H9 (cell line): Measurements from ENCODE around the gene RO60. TPM values are rescaled to one million over a fixed set of nuclear protein-coding genes. Genes with fewer than 3 reads are reported as not detected.

ENCODE experiments used
- DNase-seq: peaks from one replicate; pipeline ENCODE4 v3.0.0-alpha.2; 2017
- H2AFZ ChIP-seq: one replicate; pipeline ENCODE4 v1.6.1; 2013; ENCODE audit warnings: mild to moderate bottlenecking, low read length, control low read depth, moderate library complexity
- H2AK5ac ChIP-seq: 2 replicates; pipeline ENCODE4 v1.6.1; 2013; ENCODE audit warnings: low read length, control low read depth, mixed read lengths; ENCODE audit not compliant: insufficient read length
- H2BK120ac ChIP-seq: one replicate; pipeline ENCODE4 v1.6.1; 2013; ENCODE audit warnings: low read depth, mild to moderate bottlenecking, low read length, control low read depth, inconsistent platforms; ENCODE audit not compliant: poor library complexity, severe bottlenecking
- H2BK12ac ChIP-seq: 2 replicates; pipeline ENCODE4 v1.6.1; 2013; ENCODE audit warnings: low read length, control low read depth, mixed read lengths, low read depth; ENCODE audit not compliant: insufficient read length
- H2BK15ac ChIP-seq: 2 replicates; pipeline ENCODE4 v1.6.1; 2013; ENCODE audit warnings: low read depth, low read length, control low read depth
- H2BK20ac ChIP-seq: one replicate; pipeline ENCODE4 v1.6.1; 2013; ENCODE audit warnings: low read depth, mild to moderate bottlenecking, low read length, control low read depth, inconsistent platforms; ENCODE audit not compliant: poor library complexity, severe bottlenecking
- H2BK5ac ChIP-seq: 2 replicates; pipeline ENCODE4 v1.6.1; 2013; ENCODE audit warnings: low read length, control low read depth, mixed read lengths; ENCODE audit not compliant: insufficient read length
- H3K14ac ChIP-seq: 2 replicates; pipeline ENCODE4 v1.6.1; 2013; ENCODE audit warnings: low read length, control low read depth; ENCODE audit not compliant: insufficient read depth
- H3K18ac ChIP-seq: 2 replicates; pipeline ENCODE4 v1.6.1; 2013; ENCODE audit warnings: low read depth, mild to moderate bottlenecking, mixed read lengths, low read length, control low read depth; ENCODE audit not compliant: insufficient read length
- H3K23ac ChIP-seq: 2 replicates; pipeline ENCODE4 v1.6.1; 2013; ENCODE audit warnings: low read length, control low read depth, mixed read lengths, low read depth; ENCODE audit not compliant: insufficient read length
- H3K23me2 ChIP-seq: 2 replicates; pipeline ENCODE4 v1.6.1; 2013; ENCODE audit warnings: low read depth, mild to moderate bottlenecking, mixed read lengths, low read length, control low read depth; ENCODE audit not compliant: insufficient read length, poor library complexity, severe bottlenecking
- H3K27ac ChIP-seq: 2 replicates; pipeline ENCODE4 v1.5.1; 2013; ENCODE audit warnings: low read length, control low read depth, mixed read lengths, low read depth; ENCODE audit not compliant: insufficient read length
- H3K27me3 ChIP-seq: 2 replicates; pipeline ENCODE4 v1.6.1; 2013; ENCODE audit warnings: low read length, control low read depth, inconsistent platforms; ENCODE audit not compliant: insufficient read depth
- H3K4ac ChIP-seq: 2 replicates; pipeline ENCODE4 v1.6.1; 2013; ENCODE audit warnings: low read depth, mild to moderate bottlenecking, control low read depth, inconsistent platforms, low read length, moderate library complexity
- H3K4me1 ChIP-seq: 2 replicates; pipeline ENCODE4 v1.6.1; 2013; ENCODE audit warnings: low read length, control low read depth, inconsistent platforms; ENCODE audit not compliant: insufficient read depth
- H3K4me2 ChIP-seq: 2 replicates; pipeline ENCODE4 v1.6.1; 2013; ENCODE audit warnings: low read length, control low read depth, mixed read lengths; ENCODE audit not compliant: insufficient read length, insufficient read depth
- H3K56ac ChIP-seq: 2 replicates; pipeline ENCODE4 v1.6.1; 2013; ENCODE audit warnings: low read depth, mild to moderate bottlenecking, mixed read lengths, low read length, control low read depth; ENCODE audit not compliant: insufficient read length
- H3K79me1 ChIP-seq: 2 replicates; pipeline ENCODE4 v1.6.1; 2013; ENCODE audit warnings: low read depth, mild to moderate bottlenecking, moderate library complexity, low read length, control low read depth, inconsistent platforms; ENCODE audit not compliant: insufficient read depth, poor library complexity, severe bottlenecking
- H3K79me2 ChIP-seq: 2 replicates; pipeline ENCODE4 v1.6.1; 2013; ENCODE audit warnings: low read length, control low read depth, inconsistent platforms; ENCODE audit not compliant: insufficient read depth
- H3K9ac ChIP-seq: 2 replicates; pipeline ENCODE4 v1.6.1; 2013; ENCODE audit warnings: low read length, control low read depth, mixed read lengths; ENCODE audit not compliant: insufficient read length; ENCODE audit errors: extremely low read depth
- H3K9me3 ChIP-seq: one replicate; pipeline ENCODE4 v1.6.1; 2013; ENCODE audit warnings: low read depth, low read length, inconsistent platforms; ENCODE audit not compliant: control insufficient read depth
- H3T11ph ChIP-seq: one replicate; pipeline ENCODE4 v1.6.1; 2013; ENCODE audit warnings: mild to moderate bottlenecking, low read length, control low read depth, inconsistent platforms
- H4K20me1 ChIP-seq: one replicate; pipeline ENCODE4 v1.6.1; 2013; ENCODE audit not compliant: control insufficient read depth, insufficient read length, insufficient read depth
- H4K5ac ChIP-seq: 2 replicates; pipeline ENCODE4 v1.6.1; 2013; ENCODE audit warnings: low read depth, mild to moderate bottlenecking, mixed read lengths, low read length, control low read depth; ENCODE audit not compliant: insufficient read length
- H4K8ac ChIP-seq: replicated peaks from 2 replicates; pipeline ENCODE4 v1.6.1; 2013; ENCODE audit warnings: low read length, control low read depth, mixed read lengths, low read depth; ENCODE audit not compliant: insufficient read length
- H4K91ac ChIP-seq: 2 replicates; pipeline ENCODE4 v1.6.1; 2013; ENCODE audit warnings: low read depth, mild to moderate bottlenecking, moderate library complexity, mixed read lengths, low read length, control low read depth; ENCODE audit not compliant: insufficient read length
- H3K27ac Mint-ChIP-seq, 3 experiments: 2 replicates in 2 of 3; 3 replicates in 1 of 3; pipeline ENCODE4 v1.8.0; 2020 to 2021; ENCODE audit warnings: mixed read lengths in 3 of 3, mild to moderate bottlenecking in 1 of 3, moderate library complexity in 1 of 3
- H3K27me3 Mint-ChIP-seq: 2 replicates; pipeline ENCODE4 v1.8.0; 2021; ENCODE audit warnings: low read depth, mild to moderate bottlenecking, moderate library complexity, mixed read lengths
- H3K36me3 Mint-ChIP-seq, 3 experiments: 2 replicates in 2 of 3; 3 replicates in 1 of 3; pipeline ENCODE4 v1.8.0; 2020 to 2021; ENCODE audit warnings: low read depth in 3 of 3, mixed read lengths in 3 of 3; ENCODE audit not compliant: insufficient read depth in 1 of 3
- H3K4me1 Mint-ChIP-seq, 2 experiments: 2 replicates each; pipeline ENCODE4 v1.8.0; 2020; ENCODE audit warnings: mixed read lengths in 2 of 2
- H3K4me3 Mint-ChIP-seq, 2 experiments: 2 replicates in 1 of 2; 3 replicates in 1 of 2; pipeline ENCODE4 v1.8.0; 2020 to 2021; ENCODE audit warnings: mild to moderate bottlenecking in 2 of 2, mixed read lengths in 2 of 2, moderate library complexity in 1 of 2
- H3K9me3 Mint-ChIP-seq, 2 experiments: 2 replicates in 1 of 2; 3 replicates in 1 of 2; pipeline ENCODE4 v1.8.0; 2020; ENCODE audit warnings: mild to moderate bottlenecking in 2 of 2, mixed read lengths in 2 of 2, moderate library complexity in 1 of 2
- CTCF ChIP-seq: fragments of 200-600 bp; sonication (generic); conservative IDR thresholded peaks from 3 replicates; pipeline ENCODE4 v1.8.0; 2021; ENCODE audit warnings: antibody characterized with exemption, mild to moderate bottlenecking
- WGBS: extraction: QIAGEN DNeasy Blood & Tissue Kit; methylation state at CpG from one replicate; pipeline ENCODE4 v1.1.7; 2013; ENCODE audit warnings: missing lambda C conversion rate, low lambda C conversion rate, mixed read lengths; ENCODE audit not compliant: insufficient read length; ENCODE audit errors: extremely low coverage; 5-methylcytosine and 5-hydroxymethylcytosine counted together
- total RNA-seq: library from RNA; stranded (reverse); gene quantifications from 2 replicates; pipeline ENCODE4 v1.2.1, GENCODE V29; 2021

RO60 gene
- total RNA-seq, 1 experiment from 2014 or later, result 84.7 TPM

GRCh38 chr1:193060938-193061337 lies 1.5 kb downstream of the RO60 start:
- Histone ChIP-seq H2BK120ac (no peak overlapping the region), H3K23ac (no peak overlapping the region), H2AK5ac (no peak overlapping the region), H3K9me3 (no peaks in the 10 kb centered on the region), H4K20me1 (no peaks in the 10 kb centered on the region), H3K4ac (no peak overlapping the region), H4K91ac (no peak overlapping the region), H3K18ac (no peak overlapping the region), H2BK12ac (no peak overlapping the region), H2BK15ac (no peak overlapping the region), H3K9ac (peak overlapping the region; percentile 94), H2BK5ac (no peak overlapping the region), H3K27ac (no peak overlapping the region), H4K8ac (no peak overlapping the region), H3K4me1 (no peaks in the 10 kb centered on the region; the same call in 1 of the 2 replicates), H3K27me3 (no peaks in the 10 kb centered on the region), H3K79me2 (peaks cover 27% of the 10 kb centered on the region; the same call in 1 of the 2 replicates), H2BK20ac (no peak overlapping the region), H3K56ac (no peak overlapping the region), H3K79me1 (no peaks in the 10 kb centered on the region), H2AFZ (no peak overlapping the region), H3K23me2 (peaks cover 12% of the 10 kb centered on the region), H3T11ph (no peak overlapping the region), H4K5ac (no peak overlapping the region), H3K14ac (no peak overlapping the region), H3K4me2 (peak overlapping the region; percentile 95)
- H3K27ac Mint-ChIP-seq, result no peak overlapping the region
- peaks cover 0 to 12% (median 6%) of the 10 kb centered on the region in 3 experiments; a peak in 5 of 7 replicates for H3K36me3 Mint-ChIP-seq
- peak overlapping the region; percentile 85 to 99 for H3K4me3 Mint-ChIP-seq
- no CpG with 5 or more reads among the region's 2 CpGs for WGBS
- H3K9me3 Mint-ChIP-seq, result peaks cover 2 to 3% of the 10 kb centered on the region in 2 experiments; a peak in 1 of 5 replicates
- no peak for TF ChIP-seq CTCF
- H3K27me3 Mint-ChIP-seq, result no peaks in the 10 kb centered on the region
- no peak for DNase-seq
- peaks cover 20 to 26% of the 10 kb centered on the region in 2 experiments for H3K4me1 Mint-ChIP-seq
